Smooth muscle cell of the brain vasculature (primary cell): ENCODE data around the gene ADCY1.

Experiments used
- DNase-seq: peaks from one replicate; pipeline ENCODE4 v3.0.0-alpha.2; 2012; ENCODE audit warnings: low read depth, low spot score

The ADCY1 gene

GRCh38 chr7:45650404-45651394 lies 76.5 kb downstream of the ADCY1 start:
- no peak for DNase-seq

GRCh38 chr7:45651540-45651939 lies 77.4 kb downstream of the ADCY1 start:
- DNase-seq, result no peak

GRCh38 chr7:45652630-45653029 lies 78.5 kb downstream of the ADCY1 start:
- DNase-seq, result no peak

- no peak for DNase-seq
These were observed 79.2 kb downstream of the ADCY1 start for GRCh38 chr7:45653209-45653907.

GRCh38 chr7:45654341-45654740 lies 80.2 kb downstream of the ADCY1 start:
- no peak for DNase-seq

- DNase-seq, result no peak
These were observed 81.4 kb downstream of the ADCY1 start for GRCh38 chr7:45655539-45655938.

- DNase-seq, result no peak
These were observed 82.3 kb downstream of the ADCY1 start for GRCh38 chr7:45656431-45656830.

- no peak for DNase-seq
These were observed 83.1 kb downstream of the ADCY1 start for GRCh38 chr7:45657136-45657889.

DNA sequence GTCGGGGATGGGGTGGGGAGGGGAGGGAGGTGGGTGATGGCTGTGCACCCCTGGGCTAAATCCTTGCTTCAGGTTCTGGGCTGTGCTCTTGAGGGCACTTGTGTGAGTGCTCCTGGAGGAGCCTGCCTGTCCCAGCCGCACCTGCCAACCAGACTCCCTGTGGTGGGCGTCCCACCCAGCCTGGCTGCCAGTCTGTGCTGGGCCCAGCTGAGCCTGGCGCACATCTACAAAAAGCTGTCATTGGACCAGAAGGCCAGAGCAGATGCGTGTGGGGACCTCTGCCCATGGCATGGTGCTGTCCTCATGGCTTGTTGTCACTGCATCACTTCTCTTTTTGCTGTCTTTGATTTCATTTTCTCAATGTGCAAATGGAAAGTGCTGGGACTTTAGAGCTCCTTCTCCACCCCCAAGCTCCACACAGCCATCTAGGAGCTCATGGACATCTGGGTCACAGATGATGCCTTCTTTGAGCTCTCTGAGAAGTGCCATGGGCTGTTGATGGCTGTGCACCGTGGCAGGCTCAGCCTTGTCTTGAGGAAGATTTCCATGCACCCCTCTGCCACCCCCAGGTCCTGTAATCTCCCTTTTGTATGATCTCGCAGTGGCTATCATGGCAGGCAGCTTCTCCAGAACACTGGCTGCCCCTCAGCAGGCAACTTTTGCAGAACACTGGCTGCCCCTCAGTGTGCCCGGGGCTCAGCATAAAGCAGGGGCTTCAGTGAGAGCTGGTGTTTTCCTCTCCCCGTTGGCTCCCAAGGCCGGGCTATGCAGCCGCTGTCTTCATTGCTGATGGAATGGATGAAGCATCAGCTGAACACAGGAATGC lies 83.9 kb downstream of the ADCY1 start:
- no peak for DNase-seq

- no peak for DNase-seq
These were observed 84.7 kb downstream of the ADCY1 start for GRCh38 chr7:45658716-45659495.

DNA sequence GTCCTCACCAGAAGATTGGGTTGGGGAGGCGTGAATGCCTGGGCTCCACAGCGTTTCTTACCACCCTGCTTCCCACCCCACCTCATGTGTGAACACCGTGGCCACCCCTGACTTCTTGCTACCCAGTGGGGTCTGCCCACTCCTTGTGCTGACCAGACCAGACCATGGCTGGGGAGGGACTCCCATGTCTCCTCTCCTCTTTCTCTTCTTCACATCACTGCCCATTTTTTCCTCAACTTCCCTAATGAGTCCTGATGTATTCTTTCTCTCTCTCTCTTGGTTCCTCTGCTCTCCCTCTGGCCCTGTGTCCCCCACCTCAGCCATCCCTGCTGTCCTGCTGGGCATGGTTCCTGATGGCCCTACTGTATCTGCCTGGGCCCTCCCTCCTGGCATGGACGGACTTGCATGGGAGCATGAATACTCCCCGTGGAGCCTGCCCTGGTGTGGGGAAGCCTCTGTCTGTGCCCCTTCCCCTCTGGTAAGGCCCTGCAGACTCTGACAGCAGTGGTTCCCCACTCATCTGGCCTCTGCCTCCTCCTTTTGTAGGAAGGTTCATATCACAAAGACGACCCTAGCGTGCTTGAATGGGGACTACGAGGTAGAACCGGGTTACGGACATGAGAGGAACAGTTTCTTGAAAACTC lies 85.5 kb downstream of the ADCY1 start:
- no peak for DNase-seq

- no peak for DNase-seq
These were observed 86.2 kb downstream of the ADCY1 start for GRCh38 chr7:45660201-45660900.

DNA sequence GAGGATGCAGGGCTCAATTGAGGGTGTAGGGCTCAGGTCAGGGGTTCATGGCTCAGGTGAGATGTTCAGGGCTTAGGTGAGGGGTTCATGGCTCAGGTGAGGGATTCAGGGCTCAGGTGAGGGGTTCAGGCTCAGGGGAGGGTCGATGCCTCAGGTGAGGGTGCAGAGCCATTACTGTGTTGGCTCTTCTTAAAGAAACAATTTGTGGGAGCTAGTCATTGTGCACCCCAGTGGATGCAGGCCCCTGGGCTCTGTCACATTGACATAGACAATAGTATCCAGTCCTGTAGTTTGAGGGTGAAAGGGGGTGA lies 86.7 kb downstream of the ADCY1 start:
- no peak for DNase-seq

GRCh38 chr7:45661302-45661995 lies 87.3 kb downstream of the ADCY1 start:
- DNase-seq, result no peak

- DNase-seq, result no peak
These were observed 87.8 kb downstream of the ADCY1 start for GRCh38 chr7:45662018-45662417.

DNA sequence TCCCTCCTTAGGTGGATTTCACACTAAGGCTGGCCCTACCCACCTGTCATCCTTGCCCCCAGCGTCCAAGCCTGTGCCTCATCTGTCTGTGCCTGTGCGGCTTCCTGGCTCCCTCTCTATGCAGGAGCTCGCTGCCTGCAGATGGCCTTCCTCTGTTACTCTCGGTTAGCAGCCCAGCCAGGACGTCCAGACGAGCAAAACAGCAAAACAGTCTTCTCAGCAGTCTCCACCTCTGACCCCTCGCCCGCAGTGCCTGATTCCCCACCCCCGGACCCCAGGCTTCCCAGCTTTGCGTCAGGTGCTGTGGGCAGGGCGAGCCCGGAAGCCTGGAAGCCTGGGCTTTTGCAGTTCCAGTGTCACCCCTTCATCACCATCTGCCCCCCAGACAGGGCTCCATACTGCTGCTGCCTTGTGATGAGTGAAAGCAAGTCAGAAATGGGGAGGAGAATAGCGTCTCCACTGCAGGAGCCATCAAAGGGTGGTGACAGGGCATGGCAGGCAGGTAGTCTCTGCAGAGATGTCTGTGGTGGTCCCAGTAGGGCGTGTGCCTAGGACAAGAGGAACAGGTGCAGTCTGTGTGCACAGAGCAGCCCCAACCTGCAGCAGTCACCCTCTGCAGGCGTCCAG lies 88.5 kb downstream of the ADCY1 start:
- DNase-seq, result no peak

DNA sequence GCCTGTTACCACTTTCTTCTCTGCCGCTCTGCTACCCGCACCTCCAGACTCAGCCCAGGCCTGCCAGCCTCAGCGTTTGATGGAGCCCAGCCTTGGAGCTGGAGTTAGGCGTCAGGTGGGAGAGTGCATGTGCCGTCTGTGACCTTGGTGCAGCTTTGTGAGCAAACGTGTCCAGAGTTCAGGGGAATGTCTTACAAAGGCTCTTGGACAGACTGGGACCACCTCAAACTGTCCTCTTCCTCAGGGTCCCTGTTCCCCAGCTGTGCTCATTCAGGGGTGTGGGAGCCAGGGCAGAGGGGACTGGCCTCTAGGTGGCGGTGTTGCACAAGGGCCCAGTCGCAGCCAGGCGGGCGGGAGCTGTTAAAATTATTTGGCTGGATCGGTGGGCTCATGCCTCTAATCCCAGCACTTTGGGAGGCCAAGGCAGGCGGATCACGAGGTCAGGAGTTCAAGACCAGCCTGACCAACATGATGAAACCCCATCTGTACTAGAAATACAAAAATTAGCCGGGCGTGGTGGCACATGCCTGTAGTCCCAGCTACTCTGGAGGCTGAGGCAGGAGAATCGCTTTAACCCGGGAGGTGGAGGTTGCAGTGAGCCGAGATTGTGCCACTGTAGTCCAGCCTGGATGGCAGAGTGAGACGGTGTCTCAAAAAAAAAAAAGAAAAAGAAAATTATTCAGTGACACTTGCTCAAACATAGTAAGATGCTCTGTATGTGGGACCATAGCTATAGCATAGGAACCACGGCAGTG lies 89.2 kb downstream of the ADCY1 start:
- DNase-seq, result no peak
